Skin epidermis (tissue), 12 donors: ENCODE data around the gene GRIN2A.

ENCODE experiments used
- H3K27ac ChIP-seq, 21 experiments: fragments of 200-600 bp; sonication (generic) in 11 of 21; one replicate each; pipeline ENCODE4 v1.5.0; 2020; ENCODE audit warnings: mild to moderate bottlenecking in 3 of 21, inconsistent platforms in 2 of 21, moderate library complexity in 2 of 21
- H3K4me3 ChIP-seq, 7 experiments: fragments of 200-600 bp; sonication (generic) in 2 of 7; one replicate each; pipeline ENCODE4 v1.5.0; 2020; ENCODE audit warnings: inconsistent platforms in 2 of 7, mild to moderate bottlenecking in 2 of 7, moderate library complexity in 1 of 7

Gene GRIN2A

GRCh38 chr16:9946022-9946720 is 236.1 kb downstream of the GRIN2A start:
- H3K27ac ChIP-seq: no peak overlapping the region
- H3K4me3 ChIP-seq: no peak overlapping the region

GRCh38 chr16:9943121-9943520 is 239.1 kb downstream of the GRIN2A start:
- H3K27ac ChIP-seq: no peak overlapping the region
- H3K4me3 ChIP-seq: no peak overlapping the region

- H3K4me3 ChIP-seq: no peak overlapping the region
- H3K27ac ChIP-seq: no peak overlapping the region
Observed at GRCh38 chr16:9941245-9941644, 241.0 kb downstream of the GRIN2A start.

- H3K4me3 ChIP-seq: no peak overlapping the region
- no peak overlapping the region for H3K27ac ChIP-seq
Observed at GRCh38 chr16:9934723-9935508, 247.3 kb downstream of the GRIN2A start.

GRCh38 chr16:9932919-9933653 is 249.1 kb downstream of the GRIN2A start:
- no peak overlapping the region for H3K4me3 ChIP-seq

GRCh38 chr16:9932000-9932399 is 250.2 kb downstream of the GRIN2A start:
- H3K27ac ChIP-seq: no peak overlapping the region
- H3K4me3 ChIP-seq: no peak overlapping the region

More at GRCh38 chr16:9932919-9933653, 249.1 kb downstream of the GRIN2A start:
- no peak overlapping the region for H3K27ac ChIP-seq

- Histone ChIP-seq H3K4me3 (no peak overlapping the region), H3K27ac (no peak overlapping the region)
Observed at GRCh38 chr16:9929836-9930235, 252.4 kb downstream of the GRIN2A start.

- no peak overlapping the region for H3K4me3 ChIP-seq
- H3K27ac ChIP-seq: no peak overlapping the region
Observed at GRCh38 chr16:9929313-9929712, 252.9 kb downstream of the GRIN2A start.

- Histone ChIP-seq H3K4me3 (no peak overlapping the region), H3K27ac (no peak overlapping the region)
Observed at GRCh38 chr16:9922441-9922840, 259.8 kb downstream of the GRIN2A start.

- Histone ChIP-seq H3K4me3 (no peak overlapping the region), H3K27ac (no peak overlapping the region)
Observed at GRCh38 chr16:9921997-9922396, 260.2 kb downstream of the GRIN2A start.

GRCh38 chr16:9919460-9919859 is 262.8 kb downstream of the GRIN2A start:
- no peak overlapping the region for H3K4me3 ChIP-seq
- H3K27ac ChIP-seq: no peak overlapping the region

- no peak overlapping the region for H3K4me3 ChIP-seq
- H3K27ac ChIP-seq: no peak overlapping the region
Observed at GRCh38 chr16:9917691-9918090, 264.5 kb downstream of the GRIN2A start.

GRCh38 chr16:9913604-9914326 is 268.5 kb downstream of the GRIN2A start:
- Histone ChIP-seq H3K4me3 (no peak overlapping the region), H3K27ac (no peak overlapping the region)

GRCh38 chr16:9911989-9912388 is 270.2 kb downstream of the GRIN2A start:
- Histone ChIP-seq H3K4me3 (no peak overlapping the region), H3K27ac (no peak overlapping the region)

- Histone ChIP-seq H3K4me3 (no peak overlapping the region), H3K27ac (no peak overlapping the region)
Observed at GRCh38 chr16:9911231-9911630, 271.0 kb downstream of the GRIN2A start.

GRCh38 chr16:9909072-9909825 is 273.0 kb downstream of the GRIN2A start:
- H3K27ac ChIP-seq: peak overlapping the region in 1 of 21 experiments; percentile 38
- no peak overlapping the region for H3K4me3 ChIP-seq

GRCh38 chr16:9908613-9909012 is 273.6 kb downstream of the GRIN2A start:
- H3K4me3 ChIP-seq: no peak overlapping the region
- peak overlapping the region in 1 of 21 experiments; percentile 38 for H3K27ac ChIP-seq

GRCh38 chr16:9907752-9908151 is 274.5 kb downstream of the GRIN2A start:
- Histone ChIP-seq H3K4me3 (no peak overlapping the region), H3K27ac (peak overlapping the region in 1 of 21 experiments; percentile 38)

- no peak overlapping the region for H3K4me3 ChIP-seq
- H3K27ac ChIP-seq: no peak overlapping the region
Observed at GRCh38 chr16:9906218-9906617, 276.0 kb downstream of the GRIN2A start.
